Right cardiac atrium (tissue), 5 donors: ENCODE results near the gene NCKAP5L. TPM values are rescaled to one million over a fixed set of nuclear protein-coding genes. Genes with fewer than 3 reads are reported as not detected.

Experiments used
- ATAC-seq, 2 donors: fragments of 200-7000 bp; cut with Tn5 transposase; one replicate each; pipeline versions ENCODE4 v1.8.0 to v1.9.1; 2020; ENCODE audit warnings: moderate library complexity in 2 of 2, mild to moderate bottlenecking in 1 of 2
- DNase-seq, 3 donors: peaks; one replicate each; pipeline ENCODE4 v3.0.0-alpha.2; 2020
- H3K27ac ChIP-seq: one replicate; pipeline ENCODE4 v1.5.1; 2013; ENCODE audit warnings: mild to moderate bottlenecking, low read length, control low read depth, moderate library complexity
- H3K27me3 ChIP-seq: one replicate; pipeline ENCODE4 v1.6.1; 2013; ENCODE audit not compliant: control insufficient read depth, insufficient read depth
- H3K4me1 ChIP-seq: one replicate; pipeline ENCODE4 v1.6.1; 2013; ENCODE audit warnings: low read length; ENCODE audit not compliant: control insufficient read depth, insufficient read depth
- H3K4me3 ChIP-seq: one replicate; pipeline ENCODE4 v1.5.1; 2013; ENCODE audit warnings: low read length, control low read depth
- H3K9me3 ChIP-seq: one replicate; pipeline ENCODE4 v1.6.1; 2013; ENCODE audit warnings: low read length; ENCODE audit not compliant: control insufficient read depth
- WGBS: extraction: QIAGEN DNeasy Blood & Tissue Kit; methylation state at CpG from one replicate; pipeline ENCODE4 v1.1.7; 2013; 5-methylcytosine and 5-hydroxymethylcytosine counted together
- intact Hi-C, 4 donors: fragments of 100-400 bp; cut with DNase I; formaldehyde crosslinking; loops; one replicate each; pipeline versions ENCODE4 v1.11.0 to v1.14.0; 2022 to 2023
- long read RNA-seq, 4 donors: library from polyadenylated mRNA; unstranded; transcript quantifications; one replicate each; pipeline ENCODE4 v2.0.0, GENCODE V29; 2020 to 2021
- polyA plus RNA-seq: library from polyadenylated mRNA; stranded (reverse); fragments of 200-250 nt; gene quantifications from one replicate; pipeline ENCODE4 v1.2.3, GENCODE V29; 2013
- total RNA-seq, 4 donors: library from RNA; stranded (reverse); fragmentation: NEBNext Ultra II Directional; extraction: Animal tissue kit (Norgen Biotek cat#: 25700); gene quantifications; one replicate each; pipeline ENCODE4 v1.2.1, GENCODE V29; 2021
- donor health status: healthy with polysubstance abuse.
- donor health status: DM: no; HTN: yes; CAD: no.
- donor health status: DM: no; HTN: no; CAD: no.
- donor health status: DM: no; HTN: yes; CAD: no; lungs with severe emphysema.
- donor health status: DM: yes; HTN: yes; CAD: no.

NCKAP5L gene, protein sequence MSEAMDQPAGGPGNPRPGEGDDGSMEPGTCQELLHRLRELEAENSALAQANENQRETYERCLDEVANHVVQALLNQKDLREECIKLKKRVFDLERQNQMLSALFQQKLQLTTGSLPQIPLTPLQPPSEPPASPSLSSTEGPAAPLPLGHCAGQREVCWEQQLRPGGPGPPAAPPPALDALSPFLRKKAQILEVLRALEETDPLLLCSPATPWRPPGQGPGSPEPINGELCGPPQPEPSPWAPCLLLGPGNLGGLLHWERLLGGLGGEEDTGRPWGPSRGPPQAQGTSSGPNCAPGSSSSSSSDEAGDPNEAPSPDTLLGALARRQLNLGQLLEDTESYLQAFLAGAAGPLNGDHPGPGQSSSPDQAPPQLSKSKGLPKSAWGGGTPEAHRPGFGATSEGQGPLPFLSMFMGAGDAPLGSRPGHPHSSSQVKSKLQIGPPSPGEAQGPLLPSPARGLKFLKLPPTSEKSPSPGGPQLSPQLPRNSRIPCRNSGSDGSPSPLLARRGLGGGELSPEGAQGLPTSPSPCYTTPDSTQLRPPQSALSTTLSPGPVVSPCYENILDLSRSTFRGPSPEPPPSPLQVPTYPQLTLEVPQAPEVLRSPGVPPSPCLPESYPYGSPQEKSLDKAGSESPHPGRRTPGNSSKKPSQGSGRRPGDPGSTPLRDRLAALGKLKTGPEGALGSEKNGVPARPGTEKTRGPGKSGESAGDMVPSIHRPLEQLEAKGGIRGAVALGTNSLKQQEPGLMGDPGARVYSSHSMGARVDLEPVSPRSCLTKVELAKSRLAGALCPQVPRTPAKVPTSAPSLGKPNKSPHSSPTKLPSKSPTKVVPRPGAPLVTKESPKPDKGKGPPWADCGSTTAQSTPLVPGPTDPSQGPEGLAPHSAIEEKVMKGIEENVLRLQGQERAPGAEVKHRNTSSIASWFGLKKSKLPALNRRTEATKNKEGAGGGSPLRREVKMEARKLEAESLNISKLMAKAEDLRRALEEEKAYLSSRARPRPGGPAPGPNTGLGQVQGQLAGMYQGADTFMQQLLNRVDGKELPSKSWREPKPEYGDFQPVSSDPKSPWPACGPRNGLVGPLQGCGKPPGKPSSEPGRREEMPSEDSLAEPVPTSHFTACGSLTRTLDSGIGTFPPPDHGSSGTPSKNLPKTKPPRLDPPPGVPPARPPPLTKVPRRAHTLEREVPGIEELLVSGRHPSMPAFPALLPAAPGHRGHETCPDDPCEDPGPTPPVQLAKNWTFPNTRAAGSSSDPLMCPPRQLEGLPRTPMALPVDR (N-terminal part only)
- 10 to 100 TPM; 20.3 to 23.2 (median 21.1) TPM for total RNA-seq
- polyA plus RNA-seq, result 18.1 TPM
- long read RNA-seq, donor 1, full-length matches to known transcripts, result 3 of 25 reads
- long read RNA-seq, donor 1, partial matches to known transcripts, result 17 of 25 reads
- long read RNA-seq, donor 1, other reads (novel, unspliced or antisense), result 5 of 25 reads
- long read RNA-seq, donor 2, full-length matches to known transcripts, result 4 of 18 reads
- long read RNA-seq, donor 2, partial matches to known transcripts, result 12 of 18 reads
- long read RNA-seq, donor 2, other reads (novel, unspliced or antisense), result 2 of 18 reads
- long read RNA-seq, donor 3, full-length matches to known transcripts, result 1 of 38 reads
- long read RNA-seq, donor 3, partial matches to known transcripts, result 13 of 38 reads
- long read RNA-seq, donor 3, other reads (novel, unspliced or antisense), result 24 of 38 reads
- long read RNA-seq, donor 4, full-length matches to known transcripts, result 2 of 13 reads
- long read RNA-seq, donor 4, partial matches to known transcripts, result 11 of 13 reads
- long read RNA-seq, donor 4, other reads (novel, unspliced or antisense), result 0 of 13 reads

DNA sequence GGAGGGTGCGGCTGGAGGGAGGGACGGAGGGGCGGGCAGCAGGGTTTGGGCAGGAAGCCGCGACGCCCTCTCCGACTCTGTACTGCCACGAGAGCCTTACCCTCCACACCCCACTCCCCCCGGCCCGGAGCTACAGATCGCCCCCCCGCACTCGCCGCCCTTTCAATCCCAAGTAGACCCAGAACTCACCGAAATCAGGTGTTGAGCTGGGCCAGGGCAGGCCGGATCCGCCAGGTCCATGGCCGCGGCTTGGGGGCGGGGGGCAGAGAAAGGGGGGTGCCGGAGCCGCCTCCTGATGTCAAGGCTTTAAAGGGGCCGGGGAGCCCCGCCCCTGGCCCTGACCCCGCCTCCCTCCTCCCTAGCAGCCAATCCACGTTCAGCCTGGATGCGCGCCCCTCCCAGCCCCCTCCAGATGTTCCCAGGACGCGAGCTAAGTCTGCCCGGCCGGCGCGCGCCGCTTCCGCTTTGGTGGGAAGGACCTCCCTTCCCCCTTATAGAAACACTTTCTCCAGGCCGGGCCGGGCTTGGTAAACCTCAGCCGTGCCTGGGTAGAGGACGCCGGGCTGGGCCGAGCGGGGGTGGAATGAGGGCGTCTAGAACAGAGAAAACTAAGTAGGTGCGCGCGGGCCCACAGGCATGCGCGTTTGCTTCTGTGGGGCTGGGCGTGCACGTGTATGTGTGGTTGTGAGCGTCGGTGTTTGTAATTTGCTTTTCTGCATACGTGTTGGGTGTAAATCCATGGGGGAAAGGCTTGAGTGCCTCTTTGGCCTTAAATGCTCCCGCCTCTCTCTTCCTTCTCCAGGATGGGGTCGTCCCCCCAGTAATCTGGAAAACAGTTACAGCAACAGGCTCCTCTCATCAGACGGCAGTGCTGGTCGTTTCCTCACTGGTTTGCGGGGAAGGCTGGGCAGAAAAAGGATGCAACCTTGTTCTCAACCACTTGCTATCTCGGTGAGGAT lies at the start of gene NCKAP5L:
Gene NCKAP5L, minus strand, starts transcription at position 281 of the 959 bp plus-strand sequence. CDS start 24,369 bp downstream, outside the sequence.
- WGBS, result under 1% methylated on average over 61 of the region's 61 CpGs
- Histone ChIP-seq H3K4me1 (peaks cover 22% of the 10 kb centered on the region), H3K9me3 (no peaks in the 10 kb centered on the region), H3K4me3 (peak within 1 kb of the TSS; percentile 98), H3K27me3 (no peaks in the 10 kb centered on the region), H3K27ac (peak within 1 kb of the TSS; percentile 87)
- intact Hi-C loops, result no loop called here
- DNase-seq, result peak; percentile 98 to 99 (median 99)
- peak; percentile 98 for ATAC-seq

DNA sequence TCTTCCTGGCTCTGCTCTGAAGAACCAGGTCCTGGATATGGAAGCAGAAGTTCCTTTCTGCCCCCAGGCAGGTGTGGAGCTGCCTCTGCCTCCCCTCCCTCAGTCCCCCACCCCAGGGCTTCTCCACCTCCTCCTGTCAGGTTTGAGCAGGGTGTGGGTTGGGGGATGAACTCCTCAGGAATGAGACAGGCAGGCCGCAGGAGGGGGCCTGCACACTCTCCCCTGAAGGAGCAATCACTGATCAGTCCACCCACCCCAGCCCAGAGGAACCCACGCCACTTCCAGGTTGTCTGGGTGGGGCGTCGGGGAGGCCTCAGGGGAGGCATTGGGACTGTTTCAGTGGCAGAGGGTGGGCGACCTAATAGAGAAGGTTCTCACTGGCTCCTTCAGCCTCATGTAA lies 48.9 kb upstream of the NCKAP5L start:
- Histone ChIP-seq H3K4me1 (no peaks in the 10 kb centered on the region), H3K27ac (no peak overlapping the region), H3K4me3 (no peak overlapping the region), H3K27me3 (no peaks in the 10 kb centered on the region), H3K9me3 (no peaks in the 10 kb centered on the region)
- 69% methylated on average over 5 of the region's 5 CpGs for WGBS
- ATAC-seq (no peak), DNase-seq (peak in 1 of 3 donors; percentile 33)
- intact Hi-C loops, result loop anchor here in 1 of 4 donors (10.0 kb wide), 2 partner anchors 78 to 178 kb away; partner anchors contain the start of genes AQP2 and ASIC1

DNA sequence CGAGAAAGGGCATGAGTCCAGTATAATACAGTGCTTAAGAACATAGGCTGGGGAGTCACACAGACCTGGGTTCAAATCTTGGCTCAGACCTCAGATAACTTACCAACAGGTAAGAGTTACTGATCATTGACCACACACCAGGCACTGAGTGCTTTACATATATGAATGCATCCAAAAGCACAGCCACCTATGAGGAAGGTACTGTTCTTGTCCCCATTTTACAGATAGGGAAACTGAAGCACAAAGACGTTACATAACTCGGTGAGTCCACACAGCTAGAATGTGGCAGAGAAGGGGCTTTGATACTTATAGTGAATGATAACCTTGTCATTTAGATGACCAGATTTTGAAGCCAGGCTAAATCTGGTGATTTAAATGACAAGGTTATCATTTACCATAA lies 47.9 kb upstream of the NCKAP5L start:
- Histone ChIP-seq H3K4me3 (no peak overlapping the region), H3K4me1 (no peaks in the 10 kb centered on the region), H3K27me3 (no peaks in the 10 kb centered on the region), H3K27ac (no peak overlapping the region), H3K9me3 (no peaks in the 10 kb centered on the region)
- DNase-seq, result no peak
- WGBS, result 97% methylated on average over 3 of the region's 3 CpGs
- intact Hi-C loops, result loop anchor here in 1 of 4 donors (10.0 kb wide), 2 partner anchors 79 to 179 kb away; partner anchors contain the start of genes AQP2 and ASIC1
- ATAC-seq, result no peak

DNA sequence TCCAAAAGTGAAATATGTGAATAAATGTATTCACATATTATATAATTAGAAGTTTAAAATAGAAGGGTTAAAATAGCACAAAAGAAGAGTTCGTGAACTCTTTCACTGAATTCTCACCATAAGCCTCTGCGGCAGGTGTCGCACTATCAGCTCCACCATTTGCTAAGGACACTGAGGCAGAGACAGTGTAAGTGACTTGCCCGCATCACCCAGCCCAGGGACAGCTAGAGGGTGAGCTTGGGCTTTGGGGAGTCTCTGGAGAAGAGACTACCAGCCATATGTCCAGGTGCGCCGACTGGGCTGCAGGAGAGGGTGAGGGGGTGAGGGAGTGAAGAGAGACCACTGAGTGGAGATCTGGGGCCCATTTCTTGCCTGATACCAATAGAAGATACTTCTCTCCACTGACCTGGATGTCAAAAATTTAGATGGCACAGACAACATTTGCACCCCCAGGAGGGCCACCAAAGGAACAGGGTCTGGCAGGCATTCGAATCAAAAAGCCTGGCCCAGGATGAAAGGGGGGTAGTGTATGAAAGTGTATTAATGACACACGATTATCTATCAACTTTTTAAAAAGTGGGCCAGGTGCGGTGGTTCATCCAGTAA lies 47.0 kb upstream of the NCKAP5L start:
- DNase-seq, result no peak
- ATAC-seq, result no peak
- Histone ChIP-seq H3K27ac (no peak overlapping the region), H3K4me1 (peaks cover 4% of the 10 kb centered on the region), H3K9me3 (no peaks in the 10 kb centered on the region), H3K27me3 (no peaks in the 10 kb centered on the region), H3K4me3 (no peak overlapping the region)
- WGBS, result 90% methylated on average over 9 of the region's 9 CpGs
- intact Hi-C loops, result loop anchor here in 1 of 4 donors (10.0 kb wide), 2 partner anchors 80 to 180 kb away; partner anchors contain the start of genes AQP2 and ASIC1

DNA sequence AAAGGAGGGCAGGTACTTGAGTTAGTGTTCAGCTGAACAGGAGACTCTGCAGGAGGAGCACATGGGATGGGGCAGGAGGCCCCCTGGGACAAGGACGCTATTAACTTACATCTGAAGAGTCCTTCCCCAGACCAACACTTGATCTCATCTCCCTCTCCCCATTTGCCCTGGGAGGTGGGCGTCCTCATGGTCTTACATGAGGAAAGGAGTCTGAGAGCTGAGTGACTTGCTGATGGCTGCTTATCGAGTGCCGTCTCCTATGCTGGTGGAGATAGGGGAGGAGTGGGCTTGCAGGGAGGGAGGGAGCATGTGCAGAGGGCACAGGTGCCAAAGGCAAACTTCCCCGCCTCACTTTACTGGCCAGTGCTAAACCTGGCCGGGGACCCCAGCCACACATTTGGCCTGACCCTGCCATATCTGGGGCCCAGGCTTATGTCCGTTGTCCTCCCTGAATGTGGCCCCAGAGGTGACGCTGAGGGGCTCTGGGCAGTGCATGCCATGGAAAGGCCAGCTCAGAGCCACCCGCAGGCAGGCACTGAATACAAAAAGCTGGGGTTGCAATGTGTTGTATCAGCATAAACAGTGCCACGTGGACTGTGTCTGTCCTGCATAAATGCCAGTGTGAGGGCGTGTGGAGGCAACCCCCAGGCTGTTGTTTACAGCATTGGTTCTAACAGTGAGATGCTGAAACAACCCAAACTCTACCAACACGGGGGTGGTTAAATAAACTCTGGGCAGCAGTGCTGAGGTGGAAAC lies 46.1 kb upstream of the NCKAP5L start:
- ATAC-seq (no peak), DNase-seq (peak in 2 of 3 donors; percentile 30 to 38)
- no peak overlapping the region for H3K4me3 ChIP-seq
- H3K9me3 ChIP-seq, result no peaks in the 10 kb centered on the region
- no peak overlapping the region for H3K27ac ChIP-seq
- WGBS, result 72% methylated on average over 12 of the region's 12 CpGs
- H3K4me1 ChIP-seq, result peaks cover 11% of the 10 kb centered on the region
- no peaks in the 10 kb centered on the region for H3K27me3 ChIP-seq
- intact Hi-C loops, result loop anchor here in 2 of 4 donors (5.0 to 10.0 kb wide), 3 partner anchors 68 to 180 kb away; partner anchors contain the start of genes AQP2 (in 1 of the 2) and ASIC1 (in 1 of the 2)

DNA sequence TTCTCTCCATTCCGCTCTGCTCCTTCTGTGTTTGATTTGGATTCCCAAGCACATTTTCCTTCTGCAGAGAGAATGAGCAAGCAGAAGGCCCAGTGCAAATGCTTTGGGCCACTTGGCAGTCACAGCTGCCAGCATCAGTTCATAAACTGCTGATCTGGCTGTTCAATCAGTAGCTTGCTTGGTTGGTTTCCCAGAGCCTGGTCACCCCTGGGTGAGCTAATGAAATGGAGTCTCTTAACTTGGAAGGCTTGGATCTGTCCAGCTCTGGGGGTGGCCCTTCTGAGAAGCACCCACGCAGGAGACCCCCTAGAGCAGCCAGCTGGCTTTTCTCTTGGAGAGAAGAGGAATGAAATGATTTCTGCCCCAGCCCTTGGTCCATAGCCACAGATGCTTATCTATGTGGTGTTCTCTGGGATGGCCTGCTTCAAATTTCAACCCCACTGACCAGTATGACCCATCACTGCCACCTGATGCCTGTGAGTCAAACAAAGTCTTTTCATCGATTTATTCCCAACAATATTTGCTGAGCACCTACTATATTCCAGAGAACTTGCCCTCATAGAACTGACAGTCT lies 45.2 kb upstream of the NCKAP5L start:
- no peaks in the 10 kb centered on the region for H3K27me3 ChIP-seq
- H3K27ac ChIP-seq, result no peak overlapping the region
- ATAC-seq (no peak), DNase-seq (peak; percentile 38 to 88 (median 58))
- H3K9me3 ChIP-seq, result no peaks in the 10 kb centered on the region
- no peak overlapping the region for H3K4me3 ChIP-seq
- WGBS, result 72% methylated on average over 3 of the region's 3 CpGs
- H3K4me1 ChIP-seq, result peaks cover 14% of the 10 kb centered on the region
- intact Hi-C loops, result loop anchor here in 2 of 4 donors (5.0 to 10.0 kb wide), 3 partner anchors 69 to 181 kb away; partner anchors contain the start of genes AQP2 (in 1 of the 2) and ASIC1 (in 1 of the 2)

DNA sequence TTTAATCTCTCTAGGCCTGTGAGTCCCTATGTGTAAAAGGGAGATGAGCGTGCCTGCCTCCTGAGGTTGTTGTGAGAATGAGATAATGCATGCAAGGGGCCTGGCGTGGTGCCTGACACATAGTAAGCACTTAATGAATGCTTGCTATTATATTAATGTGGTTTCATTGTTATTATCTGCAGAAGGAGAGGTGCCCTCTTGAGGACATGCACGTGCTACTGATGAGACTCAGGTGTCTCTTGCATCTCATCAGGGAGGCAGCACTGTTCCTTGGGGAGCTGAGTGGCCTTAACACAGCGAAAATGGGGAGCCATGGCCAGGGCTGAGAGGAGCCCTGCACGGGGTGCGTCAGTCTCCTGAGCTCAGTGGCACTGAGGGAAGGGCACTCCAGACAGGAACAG lies 44.6 kb upstream of the NCKAP5L start:
- Histone ChIP-seq H3K9me3 (no peaks in the 10 kb centered on the region), H3K4me1 (peaks cover 14% of the 10 kb centered on the region), H3K27ac (no peak overlapping the region), H3K27me3 (no peaks in the 10 kb centered on the region), H3K4me3 (no peak overlapping the region)
- DNase-seq (peak in 2 of 3 donors; percentile 27 to 61), ATAC-seq (no peak)
- intact Hi-C loops, result loop anchor here in 2 of 4 donors (5.0 to 10.0 kb wide), 3 partner anchors 70 to 182 kb away; partner anchors contain the start of genes AQP2 (in 1 of the 2) and ASIC1 (in 1 of the 2)
- 65% methylated on average over 6 of the region's 6 CpGs for WGBS

DNA sequence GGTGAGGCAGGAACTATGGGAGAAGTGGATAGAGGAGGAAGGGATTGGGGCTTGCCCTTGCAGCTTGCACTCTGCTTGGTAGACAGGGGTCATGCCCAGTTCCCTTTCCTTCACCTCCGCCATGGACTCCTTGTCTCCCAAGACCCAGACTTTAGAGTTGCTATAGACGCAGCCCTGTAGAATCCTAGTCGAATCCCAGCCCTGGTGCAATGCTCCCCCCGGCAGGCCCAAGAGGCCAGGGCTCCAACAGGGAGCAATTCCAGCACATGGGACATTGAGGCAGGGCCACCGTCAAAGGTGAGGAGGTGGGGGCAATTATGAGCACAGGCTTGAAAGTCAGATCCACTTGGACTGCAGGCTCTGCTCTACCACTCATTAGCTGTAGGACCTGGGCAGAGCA lies 44.2 kb upstream of the NCKAP5L start:
- Histone ChIP-seq H3K4me1 (peaks cover 14% of the 10 kb centered on the region), H3K27ac (no peak overlapping the region), H3K9me3 (no peaks in the 10 kb centered on the region), H3K27me3 (no peaks in the 10 kb centered on the region), H3K4me3 (no peak overlapping the region)
- no peak for ATAC-seq
- intact Hi-C loops, result loop anchor here in 2 of 4 donors (5.0 to 10.0 kb wide), 3 partner anchors 70 to 182 kb away; partner anchors contain the start of genes AQP2 (in 1 of the 2) and ASIC1 (in 1 of the 2)
- 86% methylated on average over 5 of the region's 5 CpGs for WGBS
- peak in 2 of 3 donors; percentile 29 to 51 for DNase-seq
